HG03442 (cell line): ENCODE data around the gene CNTLN.
A peak's percentile ranks its signal among the peaks of the same experiment; 100 is the strongest.
"Not testable (repeated sequence)": the region's sequence is repeated elsewhere in the genome, so short reads cannot be mapped to it uniquely, and the experiment has no call there.

Source experiments
- ATAC-seq: cut with Tn5 transposase; IDR thresholded peaks from one replicate; pipeline ENCODE4 v1.9.1; 2021; ENCODE audit warnings: mild to moderate bottlenecking, moderate library complexity; ENCODE audit not compliant: unreplicated experiment

The CNTLN gene

DNA sequence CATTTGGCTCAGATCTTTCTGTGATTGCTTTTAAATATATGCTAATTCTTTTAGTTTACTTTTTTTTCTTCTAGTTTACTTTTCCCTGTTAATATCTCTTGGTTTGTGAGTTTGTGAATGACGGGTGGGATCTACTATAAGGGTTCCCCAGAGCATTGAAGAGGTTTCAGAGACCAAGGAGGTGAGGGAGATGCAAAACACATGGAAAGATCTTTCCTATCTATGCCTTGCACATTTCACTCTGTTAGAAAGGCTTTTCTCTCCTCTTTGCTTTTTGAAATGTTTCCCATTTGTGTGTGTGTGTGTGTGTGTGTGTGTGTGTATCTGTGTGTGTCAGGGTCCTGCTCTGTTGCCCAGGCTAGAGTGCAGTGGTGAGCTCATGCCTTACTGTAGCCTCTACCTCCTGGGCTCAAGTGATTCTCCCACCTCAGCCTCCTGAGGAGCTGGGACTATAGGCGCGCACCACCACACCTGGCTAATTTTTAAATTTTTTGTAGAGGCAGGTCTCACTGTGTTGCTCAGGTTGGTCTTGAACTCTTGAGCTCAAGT lies 50.7 kb downstream of the CNTLN start:
- ATAC-seq: no peak

DNA sequence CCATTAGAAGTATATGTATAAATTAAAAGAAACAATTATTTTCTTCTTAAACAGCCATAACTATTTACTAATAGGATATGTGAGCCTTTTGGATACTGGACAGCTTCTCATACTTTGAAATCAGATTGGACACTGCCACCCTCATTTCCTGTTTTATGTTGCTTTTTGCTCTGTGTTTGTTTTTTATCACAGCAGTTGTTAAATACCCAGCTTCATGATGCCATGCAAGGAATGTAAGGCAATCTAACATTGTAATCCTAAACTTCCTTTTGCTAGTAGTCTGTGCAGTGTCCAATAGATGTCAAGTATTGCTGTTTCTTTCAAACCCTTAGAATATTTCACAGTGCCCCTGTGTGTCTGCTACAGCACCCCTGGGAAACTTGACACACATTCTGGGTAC lies 56.2 kb downstream of the CNTLN start:
- no peak for ATAC-seq

DNA sequence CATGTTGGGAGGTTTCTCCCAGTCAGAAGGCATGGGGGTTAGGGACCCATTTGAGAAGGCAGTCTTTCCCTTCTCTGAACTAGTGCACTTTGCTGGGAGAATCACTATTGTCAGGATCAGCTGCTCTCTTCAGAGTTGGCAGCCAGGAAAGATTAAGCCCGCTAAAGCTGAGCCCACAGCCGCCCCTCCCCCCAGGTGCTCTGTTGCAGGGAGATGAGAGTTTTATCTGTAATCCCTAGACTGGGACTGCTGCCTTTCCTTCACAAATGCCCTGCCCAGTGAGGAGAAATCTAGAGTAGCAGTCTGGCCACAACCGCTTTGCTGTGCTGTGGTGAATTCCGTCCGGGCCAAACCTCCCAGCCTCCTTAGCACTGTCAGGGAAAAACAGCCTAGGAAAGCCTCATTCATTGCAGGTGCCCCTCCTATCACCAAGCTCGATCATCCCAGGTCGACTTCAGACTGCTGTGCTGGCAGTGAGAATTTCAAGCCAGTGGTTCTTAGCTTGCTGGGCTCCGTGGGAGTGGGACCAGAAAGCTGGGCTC lies 69.8 kb downstream of the CNTLN start:
- ATAC-seq: no peak

DNA sequence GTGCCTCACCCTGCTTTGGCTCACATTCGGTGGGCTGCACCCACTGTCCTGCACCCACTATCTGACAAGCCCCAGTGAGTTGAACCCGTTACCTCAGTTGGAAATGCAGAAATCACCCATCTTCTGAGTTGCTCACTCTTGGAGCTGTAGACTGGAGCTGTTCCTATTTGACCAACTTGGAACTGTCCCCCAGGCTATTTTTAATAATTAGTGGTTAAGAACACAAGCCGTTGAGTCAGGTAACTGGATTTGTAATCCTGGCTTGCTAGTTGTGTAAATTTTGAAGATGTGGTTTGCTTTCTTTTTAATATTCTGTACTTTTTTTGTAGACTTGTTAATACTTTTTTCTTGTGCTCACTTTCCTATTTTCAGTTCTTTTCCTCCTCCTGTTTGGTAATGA lies 81.2 kb downstream of the CNTLN start:
- no peak for ATAC-seq

DNA sequence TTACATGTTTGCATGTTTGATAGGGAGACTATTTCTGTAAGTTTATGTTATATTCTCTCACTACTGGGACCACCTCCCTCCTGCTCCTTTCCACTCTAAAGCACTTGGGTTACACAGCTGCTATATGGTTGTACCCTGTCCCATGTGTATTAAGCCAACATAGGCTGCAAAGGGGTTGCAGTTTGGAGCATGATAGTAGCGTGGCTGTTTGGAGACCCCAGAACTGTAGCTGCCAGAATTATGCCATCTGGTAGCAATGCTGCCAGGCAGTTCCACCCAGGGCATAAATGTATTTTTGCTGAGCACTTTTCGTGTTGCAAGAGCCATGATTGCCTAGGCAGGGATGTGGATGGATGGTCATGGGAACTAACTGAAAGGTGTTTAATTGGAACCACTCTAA lies 81.8 kb downstream of the CNTLN start:
- no peak for ATAC-seq

DNA sequence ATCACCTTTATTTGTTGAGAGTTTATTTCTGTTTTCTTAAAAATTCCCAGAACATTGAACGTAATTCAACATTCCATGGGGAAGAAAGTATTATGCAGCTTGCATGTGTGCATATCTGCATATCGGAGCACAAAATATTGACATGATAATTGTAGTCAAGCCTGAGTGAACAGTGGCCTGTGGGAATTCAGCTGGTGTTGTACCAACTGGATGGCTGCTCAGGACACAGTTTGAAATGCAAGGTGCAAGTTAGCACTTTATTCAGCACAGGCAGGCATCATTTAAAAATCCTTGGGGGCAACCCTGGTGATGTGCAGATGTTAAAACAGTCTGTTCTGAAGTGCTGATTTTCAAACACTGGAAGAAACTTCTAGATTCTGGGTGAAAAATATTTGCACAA lies 82.4 kb downstream of the CNTLN start:
- ATAC-seq: no peak

DNA sequence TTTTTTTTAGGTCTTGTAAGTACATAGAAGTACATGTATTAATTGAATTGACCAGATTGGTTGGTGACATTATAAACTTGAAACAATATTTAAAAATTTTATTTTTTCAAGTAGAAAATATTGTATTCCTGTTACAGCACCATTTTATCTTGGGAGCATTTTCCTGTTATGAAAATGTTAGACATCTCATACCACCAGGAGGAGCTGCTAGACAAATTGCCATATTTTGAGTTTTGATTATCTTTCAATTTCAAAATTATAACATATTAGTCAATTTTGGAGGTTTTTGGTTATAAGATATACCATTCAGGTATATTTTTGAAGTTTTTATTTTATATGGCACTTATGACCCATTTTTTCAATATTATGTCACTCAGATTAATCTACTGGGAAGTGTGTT lies 84.4 kb downstream of the CNTLN start:
- ATAC-seq: no peak

DNA sequence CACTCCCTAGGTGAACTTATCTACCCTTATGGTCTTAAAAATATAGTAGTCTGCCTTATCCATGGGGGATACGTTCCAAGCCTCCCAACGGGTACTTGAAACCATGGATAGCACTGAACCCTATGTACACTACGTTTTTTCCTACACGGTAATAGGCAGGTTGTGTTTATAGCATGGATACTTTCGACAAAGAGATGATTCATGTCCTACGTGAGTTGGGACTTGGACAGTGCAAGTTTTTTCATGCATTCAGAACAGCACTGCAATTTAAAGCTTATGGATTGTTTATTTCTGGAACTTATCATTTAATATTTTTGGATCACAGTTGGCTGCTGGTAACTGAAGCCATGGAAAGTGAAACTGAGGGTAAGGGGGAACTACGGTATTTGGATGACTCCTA lies 88.1 kb downstream of the CNTLN start:
- no peak for ATAC-seq

DNA sequence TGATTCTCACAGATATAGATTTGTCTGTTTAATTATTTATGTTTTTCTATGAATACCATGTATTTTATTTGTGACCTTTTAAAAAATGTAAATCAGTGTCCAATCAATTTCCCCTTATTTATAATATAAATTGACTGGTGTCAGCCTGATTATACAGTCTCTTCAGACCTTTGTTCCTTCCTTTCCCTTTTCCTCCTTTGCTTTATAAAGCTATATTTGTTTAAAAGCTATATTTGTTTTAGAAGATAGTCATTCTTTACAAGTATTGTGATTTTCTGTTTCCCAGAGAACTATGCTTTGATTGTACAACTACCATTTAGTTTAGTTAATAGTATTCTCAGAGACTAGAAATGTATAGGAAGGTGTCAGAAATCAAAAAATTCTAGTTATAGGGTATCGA lies 90.6 kb downstream of the CNTLN start:
- no peak for ATAC-seq

DNA sequence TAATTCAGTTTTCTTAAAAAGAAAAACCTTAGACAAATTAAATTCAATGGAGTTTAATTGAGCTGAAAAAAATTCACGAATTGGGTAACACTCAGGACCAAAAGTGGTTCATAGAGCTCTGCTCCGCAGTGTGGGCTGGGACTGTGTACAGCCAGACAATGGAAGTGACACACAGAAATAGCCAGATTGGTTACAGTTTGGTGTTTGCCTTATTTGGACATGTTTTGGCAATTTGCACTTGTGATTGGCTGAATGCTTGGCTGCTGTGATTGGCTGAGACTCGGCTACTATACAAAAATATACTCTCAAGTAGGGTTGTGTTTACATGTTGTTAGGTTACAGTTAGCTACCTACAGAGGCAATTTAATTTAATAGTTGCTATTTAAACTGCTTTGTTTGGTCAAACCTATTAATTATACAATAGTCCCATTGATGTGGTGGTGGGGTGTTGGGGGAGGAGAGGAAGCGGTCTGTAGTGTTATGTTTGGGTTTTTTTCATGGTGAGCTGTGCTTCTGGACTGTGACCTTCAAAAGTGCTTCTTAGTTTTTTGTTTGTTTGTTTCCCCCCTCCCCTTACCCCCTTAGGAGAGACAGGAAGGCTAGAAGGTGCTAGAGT lies 95.2 kb downstream of the CNTLN start:
- ATAC-seq: no peak

DNA sequence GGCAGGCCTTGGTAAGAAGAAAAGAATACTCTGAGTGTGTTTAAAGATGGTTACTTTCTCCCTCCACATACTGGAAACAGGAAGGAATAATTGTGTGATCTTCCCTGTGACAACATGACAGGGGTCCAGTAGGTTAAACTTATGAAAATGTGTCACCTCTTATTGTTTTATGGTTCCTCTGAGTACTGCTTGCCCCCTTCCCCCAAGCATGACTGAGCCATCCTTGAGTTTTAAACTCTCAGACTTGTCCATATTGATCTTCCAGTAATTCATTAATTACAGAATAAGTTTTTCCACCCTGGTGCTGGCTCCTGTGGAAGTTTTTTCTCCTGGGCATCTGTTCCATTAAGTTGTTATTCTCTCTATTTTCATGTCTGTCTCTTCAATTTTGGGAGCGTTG lies 95.8 kb downstream of the CNTLN start:
- ATAC-seq: no peak

DNA sequence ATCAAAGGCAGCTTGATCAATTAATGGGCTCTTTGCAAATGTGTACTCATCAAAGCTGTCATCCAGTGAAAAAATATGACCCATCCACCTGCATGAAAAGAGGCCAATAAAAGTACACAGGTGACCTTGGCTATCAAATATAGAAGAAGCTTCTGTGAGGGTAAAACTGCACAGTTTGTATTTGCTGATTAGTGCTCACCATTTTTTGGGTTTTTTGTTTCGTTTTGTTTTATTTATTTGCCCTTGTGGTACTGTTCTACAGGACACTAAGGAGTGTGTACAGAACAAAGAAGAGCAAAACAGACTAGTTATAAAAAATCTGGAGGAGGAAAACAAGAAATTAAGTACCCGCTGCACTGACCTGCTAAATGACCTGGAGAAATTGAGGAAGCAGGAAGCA lies 101.3 kb downstream of the CNTLN start:
- ATAC-seq: no peak

DNA sequence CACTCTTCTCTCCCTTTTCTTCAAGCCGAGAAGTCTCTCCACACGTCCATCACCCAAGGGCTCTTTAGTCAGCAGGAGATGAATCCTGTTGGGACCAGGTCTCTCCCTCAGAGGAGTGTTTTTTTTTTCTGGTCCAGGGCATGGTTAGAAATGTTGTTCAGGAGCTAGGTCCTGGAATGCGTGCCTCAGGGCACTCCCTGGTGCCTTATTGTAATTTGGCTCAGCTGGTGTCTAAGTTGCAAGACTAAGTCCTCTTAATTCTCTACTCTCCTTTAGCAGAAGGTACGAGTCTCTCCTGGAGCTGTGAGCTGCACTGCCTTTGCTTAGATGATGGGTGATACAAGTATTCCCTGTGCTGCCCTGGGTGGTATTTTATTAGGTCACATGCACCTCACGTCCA lies 111.9 kb downstream of the CNTLN start:
- no peak for ATAC-seq

DNA sequence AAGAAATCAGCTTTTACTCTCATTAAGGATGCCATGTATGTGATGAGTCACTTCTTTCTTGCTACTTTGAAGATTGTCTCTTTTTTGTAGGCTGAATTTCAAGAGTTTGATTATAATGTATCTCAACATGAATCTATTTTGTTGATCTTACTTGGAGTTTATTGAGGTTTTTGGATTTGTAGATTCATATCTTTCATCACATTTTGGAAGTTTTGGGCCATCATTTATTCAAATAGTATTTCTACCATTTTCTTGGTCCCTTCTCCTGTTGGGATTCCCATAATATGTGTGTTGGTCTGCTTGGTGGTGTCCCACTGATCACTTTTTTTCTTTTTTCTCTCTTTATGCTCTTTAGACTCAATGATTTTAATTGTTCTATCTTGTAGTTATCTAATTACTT lies 116.3 kb downstream of the CNTLN start:
- ATAC-seq: no peak

DNA sequence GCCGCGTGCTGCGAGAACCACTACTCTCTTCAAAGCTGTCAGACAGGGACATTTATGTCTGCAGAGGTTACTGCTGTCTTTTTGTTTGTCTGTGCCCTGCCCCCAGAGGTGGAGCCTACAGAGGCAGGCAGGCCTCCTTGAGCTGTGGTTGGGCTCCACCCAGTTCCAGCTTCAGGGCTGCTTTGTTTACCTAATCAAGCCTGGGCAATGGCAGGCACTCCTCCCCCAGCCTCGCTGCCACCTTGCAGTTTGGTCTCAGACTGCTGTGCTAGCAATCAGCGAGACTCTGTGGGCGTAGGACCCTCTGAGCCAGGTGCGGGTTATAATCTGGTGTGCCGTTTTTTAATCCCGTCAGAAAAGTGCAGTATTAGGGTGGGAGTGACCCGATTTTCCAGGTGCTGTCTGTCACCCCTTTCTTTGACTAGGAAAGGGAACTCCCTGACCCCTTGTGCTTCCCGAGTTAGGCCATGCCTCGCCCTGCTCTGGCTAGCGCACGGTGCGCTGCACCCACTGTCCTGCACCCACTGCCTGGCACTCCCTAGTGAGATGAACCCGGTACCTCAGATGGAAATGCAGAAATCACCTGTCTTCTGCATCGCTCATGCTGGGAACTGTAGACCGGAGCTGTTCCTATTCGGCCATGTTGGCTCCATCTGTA lies 133.8 kb downstream of the CNTLN start:
- ATAC-seq: not testable (repeated sequence)

DNA sequence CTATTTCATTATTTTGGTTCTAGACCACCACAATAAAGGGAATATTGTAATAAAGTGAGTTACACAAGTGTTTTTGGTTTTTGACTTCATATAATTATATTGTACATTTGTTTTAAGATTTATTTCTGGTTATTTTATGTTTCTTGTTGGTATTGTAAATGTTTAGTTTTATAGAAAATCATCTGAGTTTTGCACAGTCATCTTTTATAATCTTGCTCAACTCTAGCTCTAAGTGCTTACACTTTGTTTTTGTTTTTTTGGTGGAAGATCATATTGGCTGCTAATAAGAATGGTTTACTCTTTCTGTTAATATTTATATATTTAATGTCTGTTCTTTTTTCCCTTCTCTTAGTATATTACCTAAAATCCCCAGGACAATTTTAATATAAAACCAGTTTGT lies 135.0 kb downstream of the CNTLN start:
- no peak for ATAC-seq

DNA sequence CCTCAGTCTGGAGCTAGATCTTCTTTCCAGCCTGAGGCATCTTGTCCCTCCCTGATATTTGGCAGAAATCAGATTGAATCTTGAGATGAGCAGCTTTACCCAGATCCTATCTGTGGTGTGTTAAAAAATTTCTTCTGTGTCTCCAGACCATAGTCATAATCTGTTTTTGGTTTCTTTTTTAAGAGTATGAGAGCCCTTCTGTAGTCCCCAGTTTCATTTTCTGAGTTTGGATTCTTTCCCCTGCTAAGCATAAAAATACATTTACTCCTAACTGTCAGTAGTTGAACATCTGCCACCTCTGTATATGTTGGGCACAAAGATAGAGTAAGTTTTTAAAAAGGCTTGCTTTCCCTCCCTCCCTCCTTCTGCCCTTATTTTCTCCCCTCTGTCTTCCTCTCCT lies 137.7 kb downstream of the CNTLN start:
- ATAC-seq: peak; percentile 63

DNA sequence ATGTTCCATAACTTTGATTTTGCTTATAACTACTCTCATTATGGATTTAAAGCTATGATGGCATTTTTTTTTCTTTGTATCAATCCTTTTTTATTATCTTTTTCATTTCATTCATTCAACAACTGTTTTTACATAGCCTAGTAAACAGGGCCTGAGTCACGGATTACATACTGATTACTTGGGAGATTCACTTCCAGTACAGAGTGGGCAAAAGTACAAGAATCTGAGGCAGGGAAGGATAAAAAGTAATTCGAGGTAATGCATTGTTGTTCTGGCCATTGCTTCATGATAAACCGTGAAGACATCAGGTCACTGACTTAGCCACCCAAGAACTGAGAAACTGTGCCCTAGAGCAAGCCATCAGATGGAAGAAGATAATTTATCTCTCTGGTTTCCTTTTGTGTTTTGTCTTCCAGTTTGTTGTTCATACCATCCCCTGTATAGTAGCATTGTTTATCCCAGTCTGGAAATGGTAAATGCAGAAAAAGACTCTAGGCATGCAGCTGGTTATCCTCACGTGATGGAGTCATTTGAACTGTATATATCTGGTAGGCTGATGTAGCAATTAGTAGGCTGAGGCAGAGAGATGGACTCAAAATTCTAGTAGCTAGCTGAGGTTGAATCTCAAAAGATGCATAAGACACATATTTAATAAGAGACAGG lies 145.6 kb downstream of the CNTLN start:
- no peak for ATAC-seq

DNA sequence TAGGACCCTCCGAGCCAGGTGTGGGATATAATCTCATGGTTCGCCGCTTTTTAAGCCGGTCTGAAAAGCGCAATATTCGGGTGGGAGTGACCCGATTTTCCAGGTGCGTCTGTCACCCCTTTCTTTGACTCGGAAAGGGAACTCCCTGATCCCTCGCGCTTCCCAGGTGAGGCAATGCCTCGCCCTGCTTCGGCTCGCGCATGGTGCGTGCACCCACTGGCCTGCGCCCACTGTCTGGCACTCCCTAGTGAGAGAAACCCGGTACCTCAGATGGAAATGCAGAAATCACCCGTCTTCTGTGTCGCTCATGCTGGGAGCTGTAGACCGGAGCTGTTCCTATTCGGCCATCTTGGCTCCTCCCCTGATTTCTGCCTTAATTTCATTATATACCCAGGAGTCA lies 155.8 kb downstream of the CNTLN start:
- not testable (repeated sequence) for ATAC-seq

DNA sequence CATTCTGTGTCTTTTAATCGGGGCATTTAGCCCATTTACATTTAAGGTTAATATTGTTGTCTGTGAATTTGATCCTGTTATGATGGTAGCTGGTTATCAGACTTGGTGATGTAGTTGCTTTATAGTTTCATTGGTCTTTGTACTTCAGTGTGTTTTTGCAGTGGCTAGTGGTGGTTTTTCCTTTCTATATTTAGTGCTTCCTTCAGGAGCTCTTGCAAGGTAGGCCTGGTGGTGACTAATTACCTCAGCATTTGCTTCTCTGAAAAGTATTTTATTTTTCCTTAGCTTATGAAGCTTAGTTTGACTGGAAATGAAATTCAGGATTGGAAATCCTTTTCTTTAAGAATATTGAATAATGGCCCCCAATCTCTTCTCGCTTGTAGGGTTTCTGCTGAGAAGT lies 156.9 kb downstream of the CNTLN start:
- ATAC-seq: no peak

DNA sequence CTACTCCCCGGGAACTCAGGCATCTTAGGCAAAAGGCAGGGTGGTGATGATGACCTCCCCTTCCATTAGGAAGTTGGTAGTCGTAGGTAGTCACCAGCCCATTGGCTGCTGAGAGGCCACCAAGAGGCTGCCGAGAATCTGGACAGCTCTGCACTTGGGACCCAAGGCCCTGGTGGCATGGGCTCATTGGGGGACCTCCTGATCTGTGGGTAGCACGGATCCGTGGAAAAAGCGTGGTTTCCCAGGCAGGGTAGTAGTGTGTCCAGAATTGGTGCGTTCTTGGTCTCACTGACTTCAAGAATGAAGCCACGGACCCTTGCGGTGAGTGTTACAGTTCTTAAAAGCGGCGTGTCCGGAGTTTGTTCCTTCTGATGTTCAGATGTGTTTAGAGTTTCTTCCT lies 158.8 kb downstream of the CNTLN start:
- no peak for ATAC-seq
